ENCODE measurements around the gene IFIT1. TPM values are rescaled to one million over a fixed set of nuclear protein-coding genes. Genes with fewer than 3 reads are reported as not detected.
A peak's percentile ranks its signal among the peaks of the same experiment; 100 is the strongest.

Gene IFIT1
- total RNA-seq, 1 donor = 70.8 TPM

DNA sequence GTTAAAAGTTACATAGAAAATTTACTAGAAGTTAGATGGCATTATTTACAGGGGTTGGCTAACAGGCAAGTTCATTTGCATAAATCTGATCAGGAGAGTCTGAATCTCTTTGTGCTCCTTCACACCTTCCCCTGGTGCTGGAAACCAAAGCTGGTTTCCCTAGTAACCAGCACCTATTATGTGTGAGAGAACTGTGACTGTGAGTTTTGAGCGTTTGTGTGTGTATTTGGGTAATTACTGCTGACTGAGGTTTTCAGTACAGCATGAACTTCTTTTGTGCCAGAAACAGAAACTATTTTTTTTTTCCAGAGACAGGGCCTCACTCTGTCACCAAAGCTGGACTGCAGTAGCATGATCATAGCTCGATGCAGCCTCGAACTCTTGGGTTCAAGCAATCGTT lies 24.9 kb upstream of the IFIT1 start:
- no peak overlapping the region for H3K4me3 ChIP-seq (ENCODE audit: low read depth, low read length)
- TF ChIP-seq, protein P1, sequence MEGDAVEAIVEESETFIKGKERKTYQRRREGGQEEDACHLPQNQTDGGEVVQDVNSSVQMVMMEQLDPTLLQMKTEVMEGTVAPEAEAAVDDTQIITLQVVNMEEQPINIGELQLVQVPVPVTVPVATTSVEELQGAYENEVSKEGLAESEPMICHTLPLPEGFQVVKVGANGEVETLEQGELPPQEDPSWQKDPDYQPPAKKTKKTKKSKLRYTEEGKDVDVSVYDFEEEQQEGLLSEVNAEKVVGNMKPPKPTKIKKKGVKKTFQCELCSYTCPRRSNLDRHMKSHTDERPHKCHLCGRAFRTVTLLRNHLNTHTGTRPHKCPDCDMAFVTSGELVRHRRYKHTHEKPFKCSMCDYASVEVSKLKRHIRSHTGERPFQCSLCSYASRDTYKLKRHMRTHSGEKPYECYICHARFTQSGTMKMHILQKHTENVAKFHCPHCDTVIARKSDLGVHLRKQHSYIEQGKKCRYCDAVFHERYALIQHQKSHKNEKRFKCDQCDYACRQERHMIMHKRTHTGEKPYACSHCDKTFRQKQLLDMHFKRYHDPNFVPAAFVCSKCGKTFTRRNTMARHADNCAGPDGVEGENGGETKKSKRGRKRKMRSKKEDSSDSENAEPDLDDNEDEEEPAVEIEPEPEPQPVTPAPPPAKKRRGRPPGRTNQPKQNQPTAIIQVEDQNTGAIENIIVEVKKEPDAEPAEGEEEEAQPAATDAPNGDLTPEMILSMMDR (IDR thresholded peaks at IDR 0.05; ENCODE audit: insufficient read depth, low read depth, low read length) = no peak
- DNase-seq (ENCODE audit: low read depth) = no peak

DNA sequence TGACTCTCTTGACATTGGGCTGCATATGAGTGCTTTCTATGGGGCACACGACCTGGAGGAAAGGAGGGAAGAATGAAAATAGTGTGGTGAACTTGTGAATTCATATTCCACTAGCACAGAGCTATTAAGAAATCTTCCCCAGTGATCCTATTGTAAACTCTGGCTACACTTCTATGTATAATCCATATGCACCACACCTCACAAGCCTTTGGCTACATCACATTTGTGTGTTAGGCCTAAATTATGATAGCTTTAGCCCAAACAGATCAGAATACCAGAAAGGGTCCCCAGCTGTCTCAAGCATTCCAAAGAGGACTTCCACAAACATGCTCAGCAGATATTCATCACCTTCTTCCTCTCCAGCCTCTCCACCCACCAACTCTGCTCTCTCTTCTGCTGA lies 24.3 kb upstream of the IFIT1 start:
- TF ChIP-seq, protein P1 (IDR thresholded peaks at IDR 0.05; ENCODE audit: insufficient read depth, low read depth, low read length) = no peak
- no peak for DNase-seq (ENCODE audit: low read depth)
- no peak overlapping the region for H3K4me3 ChIP-seq (ENCODE audit: low read depth, low read length)

DNA sequence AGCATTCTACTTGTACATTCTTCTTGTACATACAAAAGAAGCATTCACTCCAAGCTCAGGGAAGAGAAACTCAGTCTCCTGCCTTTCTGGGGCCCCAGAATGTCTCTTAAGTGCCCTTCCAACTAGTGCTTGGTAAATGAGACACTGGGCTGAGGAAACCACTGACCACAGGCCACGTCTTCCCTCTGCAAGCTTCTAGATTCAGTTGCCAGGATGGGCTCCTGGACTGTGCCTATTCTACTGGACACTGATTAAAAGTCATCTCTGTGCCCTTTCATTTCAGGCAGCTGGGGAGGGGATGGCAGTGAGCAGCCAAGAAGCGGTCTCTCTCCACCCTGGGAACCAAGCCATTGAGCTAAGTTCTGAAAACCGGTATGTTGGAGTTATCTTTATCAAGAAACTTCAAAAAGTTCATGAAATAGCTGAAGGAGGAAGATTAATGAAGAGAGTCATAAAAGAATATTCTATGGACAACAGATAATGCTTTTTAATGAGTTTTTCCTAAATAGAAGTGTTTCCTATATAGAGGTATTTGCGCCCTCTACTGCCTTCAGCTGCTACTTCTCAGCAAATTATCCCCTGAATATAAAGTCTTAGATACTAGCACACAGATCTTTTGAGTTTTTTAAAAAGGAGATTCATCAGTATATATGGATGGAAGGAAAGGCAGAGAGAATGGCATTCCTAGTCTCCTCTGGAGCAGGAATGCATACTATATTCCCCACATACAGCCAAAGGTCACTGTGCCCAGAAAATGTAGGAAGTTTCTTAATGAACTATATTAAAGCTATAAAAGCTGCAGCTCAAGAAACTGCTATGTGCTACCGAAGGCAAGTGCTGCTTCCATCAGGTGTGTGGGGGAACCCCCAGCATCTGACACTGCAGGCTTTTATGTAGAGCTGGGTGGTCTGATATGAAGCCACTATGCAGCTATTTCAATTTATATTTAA lies 23.0 kb upstream of the IFIT1 start:
- DNase-seq (ENCODE audit: low read depth) = peak; percentile 65
- H3K4me3 ChIP-seq (ENCODE audit: low read depth, low read length) = no peak overlapping the region

DNA sequence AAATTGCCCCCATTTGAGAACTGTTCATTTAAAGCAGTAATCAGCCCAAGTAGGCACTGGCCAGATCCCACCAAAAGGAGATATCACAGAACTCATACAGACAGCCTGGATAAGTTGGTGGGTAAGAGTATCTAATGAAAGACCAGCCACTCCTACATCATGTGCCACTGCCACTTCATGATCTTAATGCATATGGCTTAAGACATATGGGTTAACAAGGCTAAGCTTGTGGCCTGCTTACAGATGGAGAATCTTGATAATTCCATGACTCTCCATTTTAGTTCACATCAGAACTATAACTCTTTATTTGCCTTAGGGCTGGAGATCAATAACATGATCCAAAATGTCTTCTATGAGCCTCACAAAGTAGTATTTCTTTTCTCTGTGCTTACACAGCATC lies 21.3 kb upstream of the IFIT1 start:
- TF ChIP-seq, protein P1 (IDR thresholded peaks at IDR 0.05; ENCODE audit: insufficient read depth, low read depth, low read length) = no peak
- DNase-seq (ENCODE audit: low read depth) = no peak
- no peak overlapping the region for H3K4me3 ChIP-seq (ENCODE audit: low read depth, low read length)

More for the DNA sequence above, 23.0 kb upstream of the IFIT1 start:
- TF ChIP-seq, protein P1 (IDR thresholded peaks at IDR 0.05; ENCODE audit: insufficient read depth, low read depth, low read length) = peak; percentile 67

DNA sequence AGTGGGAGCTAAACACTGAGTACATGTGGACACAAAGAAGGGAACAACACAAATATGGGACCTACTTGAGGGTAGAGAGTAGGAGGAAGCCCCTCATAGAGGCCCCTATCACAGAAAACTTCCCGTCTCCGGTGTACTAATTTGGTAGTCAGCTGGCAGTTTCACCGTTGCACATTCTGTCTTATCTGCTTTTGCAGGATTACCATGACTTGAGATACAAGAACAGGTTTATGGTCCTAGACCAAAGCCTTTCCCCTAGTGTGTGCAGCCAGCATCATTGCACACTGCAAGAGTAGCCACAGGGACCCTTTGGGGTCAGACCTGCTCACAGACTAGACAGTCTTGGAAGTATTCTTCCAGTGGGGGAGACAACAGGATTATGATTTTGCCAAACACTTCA lies 20.4 kb upstream of the IFIT1 start:
- no peak overlapping the region for H3K4me3 ChIP-seq (ENCODE audit: low read depth, low read length)
- DNase-seq (ENCODE audit: low read depth) = no peak

DNA sequence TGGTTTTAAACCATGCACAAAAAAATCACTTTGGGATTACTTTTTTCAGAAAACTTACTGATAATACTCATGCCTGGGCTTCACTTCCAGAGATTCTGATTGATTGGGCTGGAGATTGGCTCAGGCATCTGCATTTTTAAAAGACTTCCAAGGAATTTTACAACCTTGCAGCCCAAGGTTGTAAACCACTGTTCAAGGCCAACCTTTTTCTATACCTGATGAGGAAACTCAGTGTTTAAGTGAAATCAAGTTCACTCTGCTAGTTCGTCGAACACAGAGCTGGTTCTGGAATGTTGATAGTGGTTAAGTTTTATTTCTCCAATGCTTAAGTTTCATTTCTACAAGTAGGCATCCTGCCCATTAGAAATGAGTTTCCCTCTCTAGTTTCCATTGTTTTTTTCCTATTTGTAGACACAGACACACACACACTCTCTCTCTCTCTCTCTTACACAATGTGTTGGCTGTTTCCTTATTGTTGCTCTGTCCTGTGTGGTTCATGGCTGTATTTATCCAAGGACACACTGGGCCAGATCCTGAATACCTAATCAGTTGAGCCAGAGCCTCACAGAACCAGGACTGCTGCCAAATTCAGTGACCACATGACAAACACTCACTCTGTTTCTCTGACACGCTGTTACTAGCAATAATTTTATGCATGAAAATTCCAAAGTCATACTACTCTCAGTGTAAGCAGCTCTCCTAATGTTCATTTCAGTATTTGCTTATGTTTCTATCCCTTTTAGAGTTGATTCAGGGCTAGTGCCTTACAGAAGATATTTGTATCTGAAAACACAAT lies 18.3 kb upstream of the IFIT1 start:
- DNase-seq (ENCODE audit: low read depth) = peak; percentile 90
- TF ChIP-seq, protein P1 (IDR thresholded peaks at IDR 0.05; ENCODE audit: insufficient read depth, low read depth, low read length) = no peak
- H3K4me3 ChIP-seq (ENCODE audit: low read depth, low read length) = no peak overlapping the region

More for the DNA sequence above, 20.4 kb upstream of the IFIT1 start:
- TF ChIP-seq, protein P1 (IDR thresholded peaks at IDR 0.05; ENCODE audit: insufficient read depth, low read depth, low read length) = no peak
